Activated CD8-positive, alpha-beta memory T cell treated with anti-CD3 and anti-CD28 coated beads, Interleukin-2, amount 50 U/mL, for 4 hours (primary cell): ENCODE results near the gene IL17C.

Experiments used
- DNase-seq: peaks from one replicate; pipeline ENCODE4 v3.0.0-alpha.2; 2020

Gene IL17C

GRCh38 chr16:88687254-88687576 is 48.8 kb downstream of the IL17C start:
- no peak for DNase-seq

DNA sequence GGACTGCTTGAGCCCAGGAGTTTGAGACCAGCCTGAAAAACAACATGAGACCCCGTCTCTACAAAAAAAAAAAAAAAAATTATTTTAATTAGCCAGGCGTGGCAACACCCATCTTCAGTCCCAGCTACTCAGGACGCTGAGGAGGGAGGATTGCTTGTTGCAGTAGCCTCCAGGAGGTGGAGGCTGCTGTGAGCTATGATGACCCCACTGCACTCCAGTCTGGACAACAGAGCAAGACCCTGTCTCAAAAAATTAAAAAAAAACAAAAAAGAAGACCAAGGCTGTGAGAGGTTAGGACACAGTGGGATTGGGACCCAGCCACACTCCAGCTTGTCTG is 49.3 kb downstream of the IL17C start:
- DNase-seq, result no peak

GRCh38 chr16:88688013-88688778 is 49.8 kb downstream of the IL17C start:
- DNase-seq, result no peak
